GM19043 (cell line): ENCODE results near the gene COL4A6.

Experiments used
- ATAC-seq: cut with Tn5 transposase; IDR thresholded peaks from one replicate; pipeline ENCODE4 v1.9.1; 2021; ENCODE audit warnings: low read depth; ENCODE audit not compliant: unreplicated experiment

COL4A6 gene

GRCh38 chrX:108117988-108118387 is 320.2 kb downstream of the COL4A6 start:
- no peak for ATAC-seq

GRCh38 chrX:108114541-108114940 is 323.7 kb downstream of the COL4A6 start:
- no peak for ATAC-seq
